ENCODE data around the gene SPACA9.

The SPACA9 gene

GRCh38 chr9:132863096-132863495 lies 15.6 kb upstream of the SPACA9 start:
- no peak for DNase-seq (ENCODE audit: low read depth)

GRCh38 chr9:132864277-132864676 lies 14.4 kb upstream of the SPACA9 start:
- no peak for DNase-seq (ENCODE audit: low read depth)

- no peak for DNase-seq (ENCODE audit: low read depth)
Observed at GRCh38 chr9:132864691-132865090, 14.0 kb upstream of the SPACA9 start.

DNA sequence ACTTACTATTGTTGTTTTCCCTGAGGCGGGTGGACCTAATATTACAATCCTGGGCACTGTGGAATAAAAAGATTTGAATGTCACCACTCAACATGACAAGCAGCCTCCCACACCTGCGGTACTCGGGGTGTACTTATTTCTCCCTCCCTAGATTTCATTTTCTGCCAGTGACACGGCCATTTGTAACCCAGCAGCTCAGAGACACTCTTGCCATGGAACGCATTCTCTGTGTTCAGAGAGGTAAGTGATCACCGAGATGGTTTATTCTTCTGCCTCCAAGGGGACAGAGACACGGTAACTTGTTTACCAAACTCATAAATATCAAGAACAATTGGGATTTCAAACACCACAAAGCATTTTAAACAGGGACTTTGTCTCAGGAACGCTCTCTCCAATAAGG lies 11.8 kb upstream of the SPACA9 start:
- DNase-seq (ENCODE audit: low read depth): no peak

GRCh38 chr9:132869266-132869665 lies 9.4 kb upstream of the SPACA9 start:
- no peak for DNase-seq (ENCODE audit: low read depth)

GRCh38 chr9:132873403-132873802 lies 5.3 kb upstream of the SPACA9 start:
- DNase-seq (ENCODE audit: low read depth): no peak

GRCh38 chr9:132875159-132875558 lies 3.5 kb upstream of the SPACA9 start:
- no peak for DNase-seq (ENCODE audit: low read depth)

GRCh38 chr9:132876849-132877248 lies 1.8 kb upstream of the SPACA9 start:
- no peak for DNase-seq (ENCODE audit: low read depth)

DNA sequence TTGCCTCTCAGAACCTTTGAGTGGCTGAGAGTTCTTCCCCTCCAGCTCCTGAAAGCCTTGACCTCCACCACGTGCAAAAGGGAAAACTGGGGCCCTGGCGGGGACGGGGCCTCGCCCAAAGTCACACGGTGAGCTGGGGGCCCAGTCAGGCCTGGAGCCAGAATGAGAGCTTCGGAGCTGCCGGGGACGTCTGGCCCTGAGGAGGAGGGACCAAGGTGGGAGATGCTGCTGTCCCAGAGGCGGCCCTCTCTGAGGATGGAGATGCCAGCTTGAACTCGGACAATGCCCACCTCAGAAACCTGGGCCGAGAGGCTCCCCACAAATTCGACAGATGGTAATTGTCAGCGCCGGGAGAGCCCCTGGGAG lies 1.3 kb upstream of the SPACA9 start:
- no peak for DNase-seq (ENCODE audit: low read depth)

- DNase-seq (ENCODE audit: low read depth): peak; percentile 76
Observed at GRCh38 chr9:132877824-132878694, 639 bp upstream of the SPACA9 start, which contains the start of gene AK8. Gene AK8, minus strand, starts transcription at chr9:132878284. Its CDS starts 29 bp downstream, at chr9:132878255.

DNA sequence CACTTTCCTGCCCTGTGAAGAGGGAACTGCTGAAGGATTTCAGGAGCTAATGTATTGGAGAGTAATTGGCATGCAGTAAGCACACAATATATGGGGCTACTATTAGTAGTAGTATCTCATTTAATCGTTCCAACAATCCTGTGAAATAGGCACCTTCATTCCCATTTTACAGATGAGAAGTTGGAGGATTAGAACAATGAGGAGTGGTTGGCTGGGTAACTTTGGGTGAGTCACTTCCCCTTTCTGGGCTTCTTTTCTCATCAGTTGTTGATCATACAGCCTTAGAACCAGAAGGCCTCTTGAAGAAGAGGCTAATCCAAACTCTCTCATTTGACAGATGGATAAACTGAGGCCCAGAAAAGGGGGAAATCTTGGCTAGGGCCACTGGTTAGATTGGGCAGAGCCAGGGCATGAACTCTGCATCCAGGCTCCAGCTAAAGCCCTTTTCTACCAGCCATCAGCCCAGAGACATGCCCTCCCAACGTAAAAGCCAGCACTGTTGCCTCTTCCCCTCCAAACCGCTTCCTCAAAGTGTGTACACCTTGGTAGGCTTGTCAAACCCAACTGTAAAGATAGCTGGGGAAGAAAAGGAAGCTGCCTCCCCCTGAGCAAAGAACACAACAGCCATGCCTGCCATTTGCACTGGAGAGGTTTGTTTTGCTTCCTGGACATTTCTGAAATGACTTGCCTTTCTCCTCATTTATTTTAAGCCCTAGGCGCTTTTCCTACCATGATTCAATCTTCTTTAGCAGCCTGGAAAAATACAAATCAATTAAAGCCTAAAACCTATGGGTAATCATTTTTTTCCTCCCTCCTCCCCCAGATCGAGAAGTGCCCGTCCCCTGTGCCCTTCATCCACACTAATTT lies 992 bp downstream of the SPACA9 start:
- no peak for DNase-seq (ENCODE audit: low read depth)

GRCh38 chr9:132880324-132880661 lies 1.6 kb downstream of the SPACA9 start:
- no peak for DNase-seq (ENCODE audit: low read depth)

DNA sequence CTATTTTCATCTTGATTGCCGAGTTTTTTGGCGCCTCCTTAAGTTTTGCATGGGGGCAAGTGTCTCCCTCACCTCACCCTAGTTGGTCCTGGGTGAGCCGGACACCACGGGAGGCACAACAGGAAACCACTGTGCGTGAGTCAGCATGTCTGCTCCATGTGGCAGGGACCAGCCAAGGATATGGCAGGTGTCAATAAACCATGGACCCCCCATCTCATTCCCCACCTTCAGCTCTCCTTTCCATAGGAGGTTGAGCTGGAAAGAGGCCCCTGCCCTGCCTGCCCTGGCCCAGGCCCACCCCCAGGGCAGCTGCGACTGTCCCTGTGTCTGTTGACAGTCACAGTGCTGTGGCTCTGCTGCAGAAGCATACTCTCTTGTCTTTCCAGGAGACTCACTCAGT lies 3.1 kb downstream of the SPACA9 start:
- DNase-seq (ENCODE audit: low read depth): no peak

DNA sequence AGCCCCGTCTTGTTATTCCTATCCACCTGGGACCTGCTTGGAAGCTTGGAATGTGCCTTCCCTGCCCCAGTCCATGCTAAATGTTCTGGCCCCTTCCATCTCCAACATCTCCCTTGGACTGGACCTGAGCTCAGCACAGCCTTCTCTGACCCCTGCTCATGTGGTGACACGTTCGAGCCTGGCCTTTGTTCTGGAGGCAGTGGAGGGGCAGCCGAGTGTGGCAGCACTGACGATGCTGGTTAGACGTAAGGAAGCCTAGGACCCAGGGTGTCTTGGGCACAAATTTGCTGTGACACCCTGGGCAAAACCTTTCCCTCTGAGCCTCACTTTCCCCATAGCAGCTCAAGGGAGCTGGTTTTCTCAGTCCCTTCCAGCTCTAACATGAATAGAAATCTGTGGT lies 3.9 kb downstream of the SPACA9 start:
- no peak for DNase-seq (ENCODE audit: low read depth)

DNA sequence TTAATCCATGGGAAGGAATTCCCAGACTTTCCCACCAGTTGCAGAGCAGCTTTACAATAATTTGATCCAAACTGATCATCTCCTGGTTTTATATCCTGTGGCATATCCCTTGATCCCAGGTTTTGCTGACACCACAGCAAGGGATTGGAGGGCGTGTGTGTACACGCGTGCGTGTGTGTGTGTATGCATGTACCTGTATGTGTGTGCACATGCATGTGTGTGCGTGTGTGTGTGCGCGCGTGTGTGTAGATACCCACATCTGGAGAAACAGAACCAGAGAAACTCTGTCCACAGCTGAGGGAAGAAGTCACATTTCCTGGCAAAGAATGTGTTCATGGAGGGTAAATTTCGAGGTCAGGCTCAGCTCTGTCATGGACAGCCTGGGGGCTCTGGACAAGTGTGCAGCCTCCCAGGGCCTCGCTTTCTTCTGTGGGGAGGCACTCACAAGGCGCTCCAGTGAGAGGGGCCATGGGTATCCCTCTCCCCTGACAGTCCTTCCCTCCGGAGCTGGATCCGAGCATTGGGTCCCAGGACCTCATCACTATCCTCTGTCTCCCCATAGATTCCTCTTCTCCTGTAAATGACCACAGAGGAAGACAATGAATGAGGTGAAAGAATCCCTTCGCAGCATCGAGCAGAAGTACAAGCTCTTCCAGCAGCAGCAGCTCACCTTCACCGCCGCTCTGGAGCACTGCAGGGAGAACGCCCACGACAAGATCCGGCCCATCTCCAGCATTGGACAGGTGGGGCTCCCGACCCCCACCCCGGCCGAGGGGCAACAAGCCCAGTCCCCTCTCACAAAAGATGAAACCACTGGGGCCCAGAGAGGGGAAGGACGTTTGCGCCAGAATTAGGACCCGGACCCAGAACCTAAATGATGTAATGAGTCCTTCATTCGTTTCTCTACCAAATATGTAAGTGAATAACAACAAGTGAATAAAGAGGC lies 4.9 kb downstream of the SPACA9 start:
- no peak for DNase-seq (ENCODE audit: low read depth)

GRCh38 chr9:132885720-132886333 lies 7.1 kb downstream of the SPACA9 start:
- DNase-seq (ENCODE audit: low read depth): no peak

- DNase-seq (ENCODE audit: low read depth): no peak
Observed at GRCh38 chr9:132886334-132886725, 7.6 kb downstream of the SPACA9 start.

DNA sequence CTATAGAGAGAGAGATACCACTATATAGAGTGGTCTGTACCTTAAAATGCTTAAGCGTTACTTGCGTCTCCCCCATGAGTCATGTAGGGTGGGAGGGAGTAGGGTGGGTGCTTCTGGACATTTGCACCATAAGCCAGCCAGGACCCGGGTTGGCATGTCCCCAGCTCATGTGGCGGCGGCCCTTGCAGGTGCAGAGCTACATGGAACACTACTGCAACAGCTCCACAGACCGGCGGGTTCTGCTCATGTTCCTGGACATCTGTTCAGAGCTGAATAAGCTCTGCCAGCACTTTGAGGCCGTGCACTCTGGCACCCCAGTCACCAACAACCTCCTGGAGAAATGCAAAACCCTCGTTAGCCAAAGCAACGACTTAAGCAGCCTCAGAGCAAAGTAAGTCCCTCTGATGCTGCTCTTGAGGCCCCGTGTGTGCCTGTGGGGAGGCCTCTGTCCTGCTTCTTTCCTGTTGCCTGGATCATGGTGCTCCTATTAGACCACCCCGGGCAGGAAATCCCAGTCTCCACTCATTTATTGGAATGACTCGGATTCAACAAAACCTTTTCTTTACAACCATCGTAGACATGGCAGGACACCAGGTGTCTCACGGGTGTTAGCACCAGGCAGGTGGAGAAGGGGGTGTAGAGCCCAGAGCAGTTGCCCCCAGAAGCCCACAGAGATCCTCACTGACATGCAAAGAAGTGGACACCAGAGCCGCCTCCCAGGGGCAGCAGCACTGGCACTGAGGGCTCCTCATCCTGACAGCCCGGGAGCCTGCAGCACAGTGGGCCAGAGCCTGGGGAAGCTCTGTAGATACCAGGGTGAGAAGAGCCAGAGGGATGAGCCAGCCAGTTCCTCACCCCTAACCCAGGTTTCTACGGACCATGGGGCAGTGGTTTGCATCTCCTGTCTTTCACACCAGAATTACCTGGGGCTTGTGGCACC lies 8.8 kb downstream of the SPACA9 start:
- no peak for DNase-seq (ENCODE audit: low read depth)

DNA sequence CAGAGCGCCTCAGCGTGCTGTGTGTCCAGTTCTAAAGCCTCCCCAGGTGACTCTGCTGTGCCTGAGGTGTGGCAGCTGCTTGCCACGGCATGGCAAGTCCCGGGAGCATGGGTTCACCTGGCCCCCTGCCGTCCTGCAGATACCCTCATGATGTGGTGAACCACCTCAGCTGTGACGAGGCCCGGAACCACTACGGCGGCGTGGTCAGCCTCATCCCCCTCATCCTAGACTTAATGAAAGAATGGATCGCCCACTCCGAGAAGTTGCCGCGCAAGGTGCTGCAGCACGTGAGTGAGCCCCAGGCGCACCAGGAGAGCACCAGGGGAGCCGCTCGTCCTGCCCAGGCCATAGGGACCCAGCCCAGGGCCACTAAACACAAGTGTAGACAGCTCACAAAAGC lies 9.5 kb downstream of the SPACA9 start:
- no peak for DNase-seq (ENCODE audit: low read depth)

DNA sequence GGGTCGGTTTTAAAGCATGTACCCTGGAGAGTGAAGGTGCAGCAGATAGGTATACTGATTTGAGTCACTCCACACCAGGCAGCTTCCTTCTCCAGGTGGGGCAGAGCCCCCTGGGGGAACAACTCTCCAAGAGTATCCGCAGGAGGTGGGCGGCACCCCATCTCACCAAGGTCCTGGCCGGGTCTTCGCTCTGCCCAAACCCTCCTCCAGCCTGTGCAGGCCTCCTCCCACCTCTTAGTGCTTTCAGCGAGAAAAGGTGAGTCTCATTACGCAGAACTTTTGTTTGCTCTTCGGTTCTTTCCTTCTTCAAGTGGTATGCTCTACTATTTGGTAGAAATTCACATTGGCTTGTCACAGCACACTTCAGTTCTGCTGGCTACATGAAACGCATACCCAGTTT lies 13.7 kb downstream of the SPACA9 start:
- DNase-seq (ENCODE audit: low read depth): no peak

DNA sequence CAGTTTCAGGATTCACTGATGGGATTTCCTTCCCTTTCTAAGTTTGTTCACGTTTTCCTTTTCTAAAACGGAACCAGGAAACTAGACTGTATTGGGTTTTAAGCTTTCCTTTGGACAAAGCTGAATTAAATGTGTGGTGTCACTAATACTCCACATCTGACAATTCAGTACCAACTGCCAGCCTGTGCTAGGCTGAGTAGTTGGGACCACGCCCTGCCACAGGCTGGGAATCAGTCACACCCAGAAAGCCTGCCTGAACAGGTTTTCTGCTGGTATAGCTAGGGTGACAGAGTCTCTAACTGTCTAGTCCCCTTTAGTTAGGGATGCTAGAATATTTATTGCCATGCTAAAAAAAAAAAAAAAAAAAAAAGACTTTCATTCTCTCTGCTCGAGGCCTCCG lies 15.6 kb downstream of the SPACA9 start:
- DNase-seq (ENCODE audit: low read depth): no peak
